NCI-H146 treated with DMSO at 0.1 percent for 48 hours (cell line): ENCODE measurements around the gene MERTK.

ENCODE experiments used
- DNase-seq: peaks from one replicate; lab custom pipeline; 2025; ENCODE audit not compliant: unreplicated experiment; lab: John Stamatoyannopoulos, UW

The MERTK gene

DNA sequence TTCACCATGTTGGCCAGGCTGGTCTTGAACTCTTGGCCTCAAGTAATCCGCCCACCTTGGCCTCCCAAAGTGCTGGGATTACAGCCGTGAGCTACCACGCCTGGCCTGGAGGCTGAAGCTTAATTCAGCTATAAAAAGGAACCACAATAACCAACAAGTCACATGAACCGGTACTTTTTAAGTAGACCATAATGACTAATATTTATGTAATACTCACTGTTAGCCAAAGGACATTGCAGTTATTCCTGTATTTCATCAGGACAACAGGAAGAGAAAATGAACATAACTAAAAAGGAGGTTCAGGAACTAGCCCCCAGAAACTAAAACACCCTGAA, 107.6 kb downstream of the MERTK start:
- no peak for DNase-seq

DNA sequence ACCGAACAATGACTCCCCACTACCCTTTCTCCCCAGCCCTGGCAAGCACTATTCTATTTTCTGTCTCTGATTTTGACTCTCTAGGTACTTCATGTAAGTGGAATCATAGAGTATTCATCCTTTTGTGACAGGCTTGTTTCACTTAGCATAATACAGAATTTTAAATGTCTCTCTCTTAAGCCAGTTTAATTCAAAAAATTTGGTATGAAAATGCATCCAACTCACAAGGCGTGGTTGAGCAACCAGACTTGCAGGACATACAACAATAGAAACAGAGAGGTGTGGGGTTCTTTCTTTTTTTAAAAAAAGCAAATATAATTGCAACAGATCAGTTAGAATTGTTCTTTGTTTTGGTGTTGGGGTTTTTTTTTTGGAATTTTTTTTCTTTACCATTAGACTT, 109.1 kb downstream of the MERTK start:
- no peak for DNase-seq

DNA sequence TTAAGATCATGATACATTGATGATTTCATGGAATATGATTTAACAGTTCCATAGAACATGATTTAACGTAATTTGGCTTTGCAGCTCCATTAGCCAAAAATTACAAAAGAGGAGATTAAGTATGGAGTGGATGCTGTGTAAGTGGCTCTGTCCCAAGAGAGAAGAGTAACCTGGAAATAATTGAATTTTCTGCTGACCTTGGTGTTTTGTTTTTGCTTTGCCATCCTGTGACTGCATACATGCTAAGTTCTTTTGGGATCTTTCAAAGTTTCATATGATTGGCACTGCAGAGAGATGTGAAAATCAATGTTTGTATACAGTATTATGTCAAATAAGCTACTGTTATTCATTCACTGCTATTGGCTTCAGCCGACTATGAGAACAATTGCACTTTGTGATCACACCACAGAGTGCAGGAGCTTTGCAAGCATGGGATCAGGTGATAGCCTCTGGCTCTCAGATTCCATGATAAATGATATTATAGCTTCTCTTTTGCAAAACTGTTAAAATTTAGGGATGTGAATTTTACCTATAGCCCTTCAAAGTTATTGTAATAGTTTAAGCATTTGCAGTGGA, 110.6 kb downstream of the MERTK start:
- no peak for DNase-seq

DNA sequence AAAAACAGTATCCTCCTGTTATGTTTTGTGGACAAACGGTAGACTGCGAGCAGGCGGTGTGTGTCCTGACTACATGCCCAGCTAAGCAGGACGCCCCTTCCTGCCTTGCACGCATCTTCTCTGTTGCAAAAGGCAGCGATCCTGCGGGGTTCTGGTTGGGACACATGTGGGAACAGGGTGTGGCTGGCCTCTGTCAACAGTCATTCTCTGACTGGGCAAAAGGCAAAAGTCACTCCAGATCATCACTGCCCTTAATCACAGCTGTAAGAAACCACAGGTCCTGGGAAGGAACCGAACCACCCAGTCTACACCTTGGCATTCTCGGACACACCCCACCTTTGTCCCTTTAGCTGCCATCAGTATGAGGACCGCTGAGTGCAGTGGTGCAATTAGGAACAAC, 112.3 kb downstream of the MERTK start:
- DNase-seq: no peak

DNA sequence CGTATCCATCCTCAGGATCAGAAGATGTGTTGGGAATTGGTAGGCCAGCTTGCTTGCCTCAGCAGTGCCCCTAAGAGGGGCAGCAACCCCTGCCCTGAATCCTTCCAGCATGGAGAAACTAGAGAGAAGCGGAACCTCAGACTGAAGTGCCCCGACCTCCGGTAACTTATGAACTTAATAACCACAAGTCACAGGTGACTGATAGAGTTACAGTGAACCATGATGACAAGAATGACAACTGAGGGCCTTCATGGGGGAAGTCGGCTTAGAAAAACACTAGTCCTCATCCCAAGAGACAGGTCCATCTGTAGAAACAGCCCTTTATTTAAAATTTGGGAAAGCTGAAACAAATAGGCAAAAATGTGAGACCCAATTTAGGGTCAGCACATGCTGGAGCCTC, 114.1 kb downstream of the MERTK start:
- no peak for DNase-seq

DNA sequence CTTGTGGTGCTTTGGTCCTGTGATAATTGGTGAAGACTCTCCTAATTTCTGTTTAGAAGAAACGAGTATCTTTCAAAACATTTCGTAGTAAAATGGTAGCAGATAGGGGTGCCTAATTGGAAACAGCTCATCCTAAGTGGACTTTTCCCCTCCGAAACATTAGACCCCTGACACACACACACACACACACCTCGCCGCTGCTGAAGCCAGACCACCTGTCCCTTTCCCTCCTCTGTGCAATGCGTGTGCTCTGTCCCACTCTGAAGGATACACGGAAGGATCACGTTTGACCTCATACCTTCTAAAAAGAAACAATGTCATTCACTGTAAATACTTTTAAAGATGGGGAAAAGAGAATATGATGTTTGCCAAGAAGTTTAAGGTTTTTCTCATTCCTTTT, 120.4 kb downstream of the MERTK start:
- DNase-seq: no peak

DNA sequence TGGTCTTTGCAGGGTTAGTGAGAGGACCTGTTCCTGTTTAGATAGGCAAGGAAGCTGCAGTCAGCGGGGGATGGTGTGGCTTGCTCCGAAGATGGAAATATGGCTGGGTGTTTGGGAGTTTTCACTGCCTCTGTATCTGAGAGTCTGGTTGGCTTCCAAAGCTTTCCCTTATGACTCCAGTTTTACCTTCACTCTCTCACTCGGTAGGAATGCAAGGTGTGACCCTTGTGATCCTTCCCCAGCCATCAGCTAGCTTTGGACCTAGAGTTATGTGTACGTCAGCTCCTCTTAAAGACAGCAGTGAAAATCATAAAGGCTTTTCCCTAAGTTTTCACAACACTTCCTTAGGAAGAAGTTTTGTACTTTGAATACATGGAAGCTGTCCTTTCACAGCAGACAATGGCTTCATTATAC, 121.2 kb downstream of the MERTK start:
- no peak for DNase-seq

DNA sequence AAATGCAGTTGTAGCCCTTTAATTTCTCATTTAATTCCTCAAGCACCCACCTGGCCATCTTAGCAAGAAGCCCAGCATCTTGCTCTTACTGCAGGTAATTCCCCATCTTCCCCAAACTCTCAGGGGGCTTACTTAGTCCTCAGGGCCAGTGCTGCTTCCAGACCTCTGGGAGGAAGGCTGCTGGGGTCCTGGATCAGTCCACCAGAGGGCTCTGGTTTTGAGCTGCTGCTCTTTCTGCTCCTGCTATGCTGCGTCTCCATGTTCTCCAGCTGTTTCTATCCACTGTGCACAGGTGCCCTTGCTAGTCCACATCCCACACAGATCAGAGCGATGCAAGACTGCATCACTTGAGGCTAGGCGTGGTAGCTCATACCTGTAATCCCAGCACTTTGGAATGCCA, 122.2 kb downstream of the MERTK start:
- no peak for DNase-seq

DNA sequence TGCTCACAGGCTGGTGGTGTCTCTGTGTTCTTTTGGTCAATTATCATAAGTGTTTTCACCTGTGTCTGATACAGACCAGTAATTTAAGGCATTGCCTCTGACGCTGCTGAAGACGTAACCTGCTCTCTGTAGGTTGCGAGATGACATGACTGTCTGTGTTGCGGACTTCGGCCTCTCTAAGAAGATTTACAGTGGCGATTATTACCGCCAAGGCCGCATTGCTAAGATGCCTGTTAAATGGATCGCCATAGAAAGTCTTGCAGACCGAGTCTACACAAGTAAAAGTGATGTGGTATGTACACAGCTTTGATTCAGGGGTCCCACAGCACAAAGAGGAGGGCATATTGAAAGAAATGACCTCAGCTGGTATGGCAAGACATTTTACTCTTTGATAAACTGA, 122.9 kb downstream of the MERTK start:
- no peak for DNase-seq

DNA sequence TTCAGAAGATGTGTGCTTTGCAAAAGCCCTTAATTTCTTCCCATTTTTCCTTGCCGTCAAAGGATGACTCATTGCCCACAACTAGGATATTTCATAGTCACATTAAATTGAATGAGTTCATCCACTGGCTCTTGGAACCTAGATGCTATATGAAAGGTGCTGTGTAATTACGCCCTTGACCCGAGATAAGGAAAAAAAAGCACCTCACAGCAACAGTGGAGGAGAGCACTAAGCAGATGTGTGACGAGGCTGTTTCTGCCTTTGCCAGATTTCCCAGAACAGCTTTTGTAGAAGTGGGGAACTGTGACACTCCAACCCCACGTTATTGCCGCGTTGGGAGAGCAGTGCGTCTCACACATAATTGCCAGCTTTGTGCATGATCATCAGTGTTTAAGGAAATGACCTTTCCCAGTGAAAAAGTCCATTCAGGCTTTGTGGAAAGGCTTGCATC, 123.4 kb downstream of the MERTK start:
- DNase-seq: no peak

DNA sequence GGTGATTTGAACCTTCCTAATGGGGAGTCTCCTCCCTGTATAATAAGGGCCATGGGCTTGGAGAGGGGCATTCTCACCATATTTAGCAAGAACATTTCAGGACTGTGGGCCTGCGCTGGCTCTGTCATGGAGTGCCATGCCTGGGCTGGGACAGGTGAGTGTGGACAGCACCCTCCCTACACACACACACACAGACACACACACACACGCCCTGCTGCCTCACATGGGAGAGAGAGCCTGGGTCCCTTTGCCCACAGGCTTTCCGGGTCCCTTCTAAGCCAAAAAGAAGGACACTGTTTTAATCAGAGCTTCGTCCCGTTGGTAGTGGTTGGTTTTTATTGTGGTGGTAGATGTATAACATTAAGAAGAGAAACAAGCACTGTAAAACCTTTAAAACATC, 125.3 kb downstream of the MERTK start:
- no peak for DNase-seq

DNA sequence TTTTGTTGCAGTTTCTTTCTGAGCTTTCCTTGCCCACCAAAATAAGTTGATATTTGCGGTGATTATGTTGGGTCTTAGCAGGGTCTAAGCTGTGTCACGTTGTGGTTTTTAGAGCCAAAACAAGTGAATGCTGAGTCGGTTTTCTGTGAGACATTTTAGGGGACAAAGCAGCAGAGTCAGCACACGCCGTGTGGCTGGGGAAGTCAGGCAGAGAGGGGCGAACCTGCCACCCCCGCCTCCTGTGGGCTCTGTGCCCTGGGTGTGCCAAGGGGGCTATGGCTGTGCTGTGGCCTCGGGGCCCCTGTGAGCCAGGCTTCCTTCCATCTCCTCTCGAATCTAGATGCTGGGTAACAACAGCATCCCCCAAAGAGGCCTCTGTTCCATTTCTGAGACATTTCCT, 125.8 kb downstream of the MERTK start:
- no peak for DNase-seq

DNA sequence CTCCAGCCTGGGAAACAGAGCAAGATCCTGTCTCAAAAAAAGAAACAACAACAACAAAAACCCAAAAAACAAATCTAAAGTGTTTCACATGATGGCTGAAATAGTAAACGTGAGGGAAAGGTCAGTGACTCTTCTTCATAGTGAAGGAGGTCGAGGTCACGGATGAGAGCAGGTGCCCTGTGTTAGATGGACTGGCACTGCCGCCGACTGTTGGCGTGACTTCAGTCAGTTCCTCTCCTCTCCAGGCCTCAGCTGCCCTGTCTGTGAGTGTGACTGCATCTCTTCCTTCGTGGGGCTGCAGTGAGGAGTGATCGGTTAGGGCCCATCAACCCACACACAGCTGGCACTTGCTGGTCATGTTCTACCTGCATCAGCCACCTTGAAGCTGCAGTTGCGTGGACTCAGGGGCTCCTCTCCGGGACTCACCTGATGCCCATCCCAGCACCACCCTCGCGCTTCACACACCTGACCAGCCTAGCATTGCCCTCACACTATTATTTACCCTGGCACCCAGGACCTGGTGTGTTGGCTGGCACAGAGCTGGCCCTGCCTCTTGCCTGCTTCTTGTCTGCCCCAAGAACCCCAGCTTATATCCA, 126.6 kb downstream of the MERTK start:
- no peak for DNase-seq

DNA sequence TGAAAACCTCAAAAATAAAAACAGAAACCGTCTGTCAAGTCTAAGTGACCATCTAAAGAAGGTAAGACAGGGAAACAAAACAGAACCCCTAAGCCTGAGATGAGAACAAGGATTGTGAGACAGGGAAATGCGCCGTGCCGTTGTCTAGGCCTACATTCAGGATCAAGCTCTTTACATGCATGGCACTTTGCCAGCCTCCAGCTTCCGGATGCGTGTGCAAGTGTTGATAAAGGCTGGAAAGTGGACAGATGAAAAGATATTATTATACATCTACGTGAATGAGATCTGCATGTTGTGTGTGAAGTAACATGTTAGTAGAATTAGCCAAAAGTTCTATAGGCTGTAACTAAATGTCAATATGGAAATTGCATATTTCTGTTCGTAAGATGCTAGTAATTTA, 128.1 kb downstream of the MERTK start:
- DNase-seq: no peak

DNA sequence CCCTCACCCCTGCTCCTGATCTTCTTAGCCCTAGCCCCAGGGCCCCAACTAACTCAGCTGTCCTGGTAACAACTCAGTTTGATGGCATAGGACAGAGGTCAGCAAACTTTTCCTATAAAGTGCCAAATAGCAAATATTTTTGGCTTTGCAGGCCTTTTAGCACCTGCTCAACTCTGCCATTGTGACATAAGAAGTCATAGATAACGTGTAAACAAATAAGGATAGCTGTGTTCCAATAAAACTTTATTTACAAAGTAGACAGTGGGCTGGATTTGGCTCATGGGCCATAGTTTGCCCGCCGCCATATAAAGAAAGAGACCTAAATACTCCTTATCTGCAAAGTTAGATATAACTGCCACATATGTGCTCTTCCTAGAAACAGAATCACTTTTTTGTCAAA, 129.4 kb downstream of the MERTK start:
- no peak for DNase-seq

DNA sequence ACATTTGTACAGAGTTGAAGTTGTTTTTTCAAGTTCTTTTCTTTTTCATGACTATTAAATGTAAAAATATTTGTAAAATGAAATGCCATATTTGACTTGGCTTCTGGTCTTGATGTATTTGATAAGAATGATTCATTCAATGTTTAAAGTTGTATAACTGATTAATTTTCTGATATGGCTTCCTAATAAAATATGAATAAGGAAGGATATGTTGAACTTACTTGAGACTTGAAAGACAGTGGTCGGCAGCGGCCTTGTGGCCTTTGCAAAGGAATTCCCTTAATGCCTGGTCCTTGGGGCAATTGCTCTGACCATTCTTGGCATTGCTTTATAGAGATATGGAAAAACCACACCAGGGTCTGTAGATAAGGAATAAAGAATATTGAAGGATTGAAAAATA, 130.8 kb downstream of the MERTK start:
- DNase-seq: no peak

DNA sequence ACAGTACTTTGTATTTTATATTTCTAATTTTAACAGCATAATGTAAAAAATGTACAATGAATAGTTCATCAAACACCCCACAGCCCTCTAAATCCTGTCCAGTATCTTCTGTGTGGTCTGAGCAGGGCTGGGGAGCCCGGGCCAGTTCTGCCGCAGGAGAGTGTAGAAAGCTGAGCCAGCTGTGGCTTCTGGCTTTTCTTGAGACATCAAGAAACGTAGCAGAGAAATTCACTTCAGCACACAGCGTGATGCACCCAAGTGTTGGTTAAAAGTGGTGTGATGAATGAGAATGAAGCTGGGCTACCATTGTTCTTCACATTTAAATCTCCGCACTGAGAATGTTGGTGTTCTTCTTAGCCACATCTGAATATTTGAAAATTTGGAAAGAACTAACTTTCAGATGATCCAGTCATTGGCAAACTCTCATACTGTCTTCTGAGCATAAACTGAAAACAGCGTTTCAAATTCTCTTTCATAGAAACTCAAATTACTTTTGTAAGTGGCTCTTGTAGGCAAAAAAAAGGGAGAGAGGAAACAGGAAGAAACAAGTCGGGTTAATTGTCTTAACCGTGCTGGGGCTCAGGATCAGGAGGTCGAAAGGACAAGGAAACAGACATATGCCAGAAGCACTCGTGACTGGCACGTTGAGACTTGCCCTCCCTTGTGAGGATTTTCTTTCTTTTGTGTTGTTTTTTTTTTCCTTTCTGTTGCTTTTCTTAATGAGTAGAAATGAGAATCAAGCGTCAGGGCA, 133.2 kb downstream of the MERTK start:
- DNase-seq: no peak

DNA sequence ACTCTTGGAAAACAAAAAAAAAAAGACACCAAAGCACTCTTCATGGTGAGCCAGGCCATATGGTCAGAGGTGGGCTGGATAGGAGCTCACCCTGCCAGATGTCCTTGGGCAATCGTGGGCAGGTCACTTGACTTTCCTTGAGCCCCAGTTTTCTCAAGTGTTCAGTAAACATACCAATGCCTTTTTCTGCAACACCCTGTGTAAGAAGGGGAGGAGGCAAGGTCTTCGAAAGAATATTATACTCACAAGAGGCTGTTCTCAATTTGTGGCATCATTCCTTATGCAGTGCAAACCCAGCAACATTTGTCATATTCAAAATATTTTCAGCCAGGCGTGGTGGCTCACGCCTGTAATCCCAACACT, 133.8 kb downstream of the MERTK start:
- no peak for DNase-seq

DNA sequence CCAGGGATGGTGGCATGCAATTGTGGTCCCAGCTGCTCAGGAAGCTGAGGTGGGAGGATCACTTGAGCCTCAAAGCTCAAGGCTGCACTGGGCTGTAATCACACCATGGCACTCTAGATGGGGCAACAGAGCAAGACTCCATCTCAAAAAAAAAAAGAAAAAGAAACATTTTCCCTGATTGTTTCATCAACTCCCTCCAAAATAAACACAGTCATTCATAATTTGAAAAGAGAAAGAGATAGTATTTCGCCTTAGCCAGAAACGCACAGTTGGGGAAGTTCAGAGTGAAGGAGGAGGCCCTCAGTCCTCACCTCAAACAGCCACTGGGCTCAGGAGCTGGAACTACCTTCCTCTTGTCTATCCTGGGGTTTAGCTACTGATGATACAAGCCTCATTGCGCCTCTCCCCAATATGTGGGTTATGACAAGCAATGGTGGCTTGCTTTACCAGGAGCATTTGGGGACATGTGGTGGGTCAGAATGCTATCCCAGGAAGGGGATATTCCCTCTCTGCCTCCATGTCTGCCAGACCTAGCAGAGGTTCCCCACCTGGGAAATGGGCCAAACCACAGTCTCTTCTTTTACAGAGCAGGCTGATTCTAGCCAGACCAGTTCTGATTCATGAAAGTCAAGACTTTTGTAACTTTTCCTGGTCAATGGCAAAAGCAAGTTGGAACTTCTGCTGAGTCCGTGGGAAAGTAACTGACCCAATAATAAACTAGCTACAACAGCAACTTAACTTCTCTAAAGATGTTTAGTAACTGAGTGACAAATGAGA, 134.5 kb downstream of the MERTK start:
- no peak for DNase-seq

DNA sequence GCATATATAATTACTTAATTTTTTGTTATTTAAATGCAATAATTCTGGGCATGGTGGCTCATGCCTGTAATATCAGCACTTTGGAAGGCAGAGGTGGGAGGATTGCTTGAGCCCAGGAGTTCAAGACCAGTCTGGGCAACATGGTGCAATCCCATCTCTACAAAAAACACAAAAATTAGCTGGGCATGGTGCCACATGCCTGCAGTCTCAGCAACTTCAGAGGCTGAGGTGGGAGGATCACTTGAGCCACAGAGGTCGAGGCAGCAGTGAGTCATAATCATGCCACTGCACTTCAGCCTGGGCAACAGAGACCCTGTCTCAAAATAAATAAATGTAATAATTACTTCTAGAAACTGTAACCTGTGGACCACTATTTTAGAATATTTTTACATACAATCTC, 135.2 kb downstream of the MERTK start:
- DNase-seq: no peak

DNA sequence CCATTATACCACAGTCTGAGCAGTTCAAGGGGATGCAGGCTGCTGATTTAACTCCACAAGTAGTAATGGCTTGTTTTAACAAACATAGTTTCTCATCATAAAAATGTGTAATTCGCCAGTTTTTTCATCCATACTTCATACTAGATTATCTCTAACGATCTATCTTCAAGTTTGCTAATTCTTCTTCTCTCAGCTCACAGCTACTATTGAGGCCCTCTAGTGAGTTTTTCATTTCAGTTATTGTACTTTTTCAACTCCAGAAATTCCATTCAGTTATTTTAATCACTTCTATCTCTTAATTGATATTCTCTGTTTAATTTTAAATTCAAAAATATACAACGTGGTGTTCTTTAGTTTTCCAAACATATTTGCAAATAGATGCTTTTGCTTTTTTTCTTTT, 136.5 kb downstream of the MERTK start:
- no peak for DNase-seq

DNA sequence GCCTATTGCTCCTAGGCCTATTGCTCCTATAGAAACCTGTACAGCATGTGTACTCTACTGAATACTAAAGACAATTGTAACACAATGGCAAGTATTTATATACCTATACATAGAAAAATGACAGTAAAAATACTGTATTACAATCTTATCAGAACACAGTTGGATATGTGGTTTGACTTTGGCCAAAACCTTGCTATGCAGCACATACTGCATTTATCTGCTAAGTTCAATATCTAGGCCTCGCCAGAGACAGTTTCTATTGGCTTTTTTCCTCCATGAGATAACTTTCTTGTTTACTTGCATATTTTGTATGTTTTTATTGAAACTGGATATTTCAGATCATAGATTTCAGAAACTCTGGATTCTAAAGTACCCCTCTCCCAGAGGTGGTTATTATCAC, 137.4 kb downstream of the MERTK start:
- no peak for DNase-seq
